MV-4-11 (cell line): ENCODE data around the gene RAC2.
"Not testable (repeated sequence)": the region's sequence is repeated elsewhere in the genome, so short reads cannot be mapped to it uniquely, and the experiment has no call there.

Source experiments
- DNase-seq: peaks from one replicate; lab custom pipeline; 2025; lab: John Stamatoyannopoulos, UW

RAC2 gene

GRCh38 chr22:37234736-37235711 lies 9.0 kb downstream of the RAC2 start:
- DNase-seq = no peak

GRCh38 chr22:37233751-37234631 lies 10.1 kb downstream of the RAC2 start:
- no peak for DNase-seq

GRCh38 chr22:37233371-37233750 lies 10.7 kb downstream of the RAC2 start:
- DNase-seq = not testable (repeated sequence)

GRCh38 chr22:37232140-37232998 lies 11.7 kb downstream of the RAC2 start:
- DNase-seq = no peak

- no peak for DNase-seq
These were observed 12.5 kb downstream of the RAC2 start for GRCh38 chr22:37231406-37232139.

GRCh38 chr22:37230673-37231405 lies 13.2 kb downstream of the RAC2 start:
- DNase-seq = no peak

- peak; percentile 84 for DNase-seq
These were observed 14.0 kb downstream of the RAC2 start for GRCh38 chr22:37229805-37230672.

- DNase-seq = no peak
These were observed 14.9 kb downstream of the RAC2 start for GRCh38 chr22:37229012-37229804.

- DNase-seq = peak; percentile 41
These were observed 15.7 kb downstream of the RAC2 start for GRCh38 chr22:37228106-37229011.

- no peak for DNase-seq
These were observed 17.6 kb downstream of the RAC2 start for GRCh38 chr22:37226514-37226913.

- no peak for DNase-seq
These were observed 18.0 kb downstream of the RAC2 start for GRCh38 chr22:37226087-37226486.

GRCh38 chr22:37225481-37225880 lies 18.6 kb downstream of the RAC2 start:
- DNase-seq = no peak

GRCh38 chr22:37224757-37225420 lies 19.2 kb downstream of the RAC2 start:
- no peak for DNase-seq

GRCh38 chr22:37223965-37224551 lies 20.0 kb downstream of the RAC2 start:
- DNase-seq = no peak

GRCh38 chr22:37222440-37222971 lies 21.6 kb downstream of the RAC2 start:
- peak; percentile 48 for DNase-seq
